ENCODE results near the gene RSPH10B2. TPM values are rescaled to one million over a fixed set of nuclear protein-coding genes. Genes with fewer than 3 reads are reported as not detected.
A peak's percentile ranks its signal among the peaks of the same experiment; 100 is the strongest.
"Not testable (repeated sequence)": the region's sequence is repeated elsewhere in the genome, so short reads cannot be mapped to it uniquely, and the experiment has no call there.

RSPH10B2 gene
- total RNA-seq, 1 experiment from 2014 or later, result 0.37 TPM

DNA sequence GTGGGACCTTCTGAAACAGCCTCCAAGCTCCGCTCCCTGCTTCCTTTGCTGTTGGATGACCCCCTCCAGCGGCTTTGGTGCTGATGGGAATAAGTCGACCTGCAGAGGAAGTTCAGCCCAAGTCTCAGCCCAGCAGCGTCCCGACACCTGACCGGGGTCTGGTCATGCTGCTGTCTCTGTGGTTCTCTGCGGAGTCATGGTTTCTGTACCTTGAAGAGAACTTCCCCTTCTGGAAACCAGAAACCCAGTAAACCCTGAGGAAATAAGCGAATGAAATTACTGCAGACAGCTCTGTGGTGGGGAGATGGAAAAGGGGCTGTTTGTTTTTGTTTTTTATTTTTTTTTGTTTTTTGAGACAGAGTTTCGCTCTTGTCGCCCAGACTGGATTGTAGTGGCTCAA lies 28.9 kb upstream of the RSPH10B2 start:
- Histone ChIP-seq H2AFZ (ENCODE audit: low read depth, low read length, poor library complexity, severe bottlenecking) (no peak overlapping the region), H3K9ac (ENCODE audit: low read length) (no peak overlapping the region), H3K27me3 (ENCODE audit: insufficient read depth, low read length) (no peaks in the 10 kb centered on the region), H4K20me1 (ENCODE audit: insufficient read depth) (no peaks in the 10 kb centered on the region), H3K9me2 (ENCODE audit: insufficient read depth) (no peaks in the 10 kb centered on the region), H3K9me3 (ENCODE audit: control insufficient read depth in 1 of 2, insufficient read depth in 1 of 2, low read depth in 1 of 2, low read length in 2 of 2) (no peaks in the 10 kb centered on the region), H3K4me2 (ENCODE audit: low read length) (no peak overlapping the region), H3K36me3 (ENCODE audit: control insufficient read depth in 1 of 2, insufficient read depth in 2 of 2, low read length in 2 of 2) (no peaks in the 10 kb centered on the region), H3K27ac (ENCODE audit: low read depth, low read length) (no peak overlapping the region), H3K4me3 (replicated peaks in 1 of 2; ENCODE audit: low read depth in 1 of 2, low read length in 2 of 2) (no peak overlapping the region), H3K4me1 (ENCODE audit: control insufficient read depth in 1 of 2, insufficient read depth in 2 of 2, low read length in 2 of 2) (peaks cover 14 to 15% of the 10 kb centered on the region in 2 experiments), H3K79me2 (ENCODE audit: insufficient read depth, low read length) (peaks cover 8% of the 10 kb centered on the region; the same call in 1 of the 2 replicates)
- intact Hi-C loops (cut with micrococcal nuclease), result loop anchor here (5.0 kb wide), 1 partner anchor 132 kb away; no protein-coding TSS in a partner anchor
- ChIA-PET RAD21 (ENCODE audit: low non-redundant PET in 1 of 2, low total read pairs in 2 of 2, uncharacterized antibody in 2 of 2, unreplicated experiment in 2 of 2) (no interaction called here), POLR2A (no interaction called here), CTCF (no interaction called here)
- DNase-seq (ENCODE audit: low read depth, low spot score), result no peak
- BruUV-seq (replicated peaks), result no TSS peak
- no peak for TF ChIP-seq ELF1 (IDR thresholded peaks at IDR 0.05; ENCODE audit: borderline replicate concordance, low read depth)
- no peak for TF ChIP-seq ZFX (IDR thresholded peaks at IDR 0.05)
- no peak for TF ChIP-seq RAD21 (IDR thresholded peaks at IDR 0.05; ENCODE audit: low read depth)
- no peak for TF ChIP-seq POLR2A (IDR thresholded peaks at IDR 0.05; ENCODE audit: borderline replicate concordance, extremely low read depth, insufficient read depth, insufficient read length)
- no peak for TF ChIP-seq CBX3 (IDR thresholded peaks at IDR 0.05; ENCODE audit: low read depth)
- no peak for TF ChIP-seq SIN3A (IDR thresholded peaks at IDR 0.05; ENCODE audit: low read depth)
- no peak for TF ChIP-seq EZH2phosphoT487 (IDR thresholded peaks at IDR 0.05; ENCODE audit: borderline replicate concordance)
- TF ChIP-seq EZH2 (IDR thresholded peaks at IDR 0.05), result no peak
- TF ChIP-seq YY1 (IDR thresholded peaks at IDR 0.05; ENCODE audit: extremely low read depth, insufficient replicate concordance, low read depth, low read length), result no peak
- no peak for TF ChIP-seq SP1 (IDR thresholded peaks at IDR 0.05; ENCODE audit: low read depth)
- TF ChIP-seq, protein P1, sequence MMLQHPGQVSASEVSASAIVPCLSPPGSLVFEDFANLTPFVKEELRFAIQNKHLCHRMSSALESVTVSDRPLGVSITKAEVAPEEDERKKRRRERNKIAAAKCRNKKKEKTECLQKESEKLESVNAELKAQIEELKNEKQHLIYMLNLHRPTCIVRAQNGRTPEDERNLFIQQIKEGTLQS (IDR thresholded peaks at IDR 0.05), result no peak
- TF ChIP-seq, protein P2, sequence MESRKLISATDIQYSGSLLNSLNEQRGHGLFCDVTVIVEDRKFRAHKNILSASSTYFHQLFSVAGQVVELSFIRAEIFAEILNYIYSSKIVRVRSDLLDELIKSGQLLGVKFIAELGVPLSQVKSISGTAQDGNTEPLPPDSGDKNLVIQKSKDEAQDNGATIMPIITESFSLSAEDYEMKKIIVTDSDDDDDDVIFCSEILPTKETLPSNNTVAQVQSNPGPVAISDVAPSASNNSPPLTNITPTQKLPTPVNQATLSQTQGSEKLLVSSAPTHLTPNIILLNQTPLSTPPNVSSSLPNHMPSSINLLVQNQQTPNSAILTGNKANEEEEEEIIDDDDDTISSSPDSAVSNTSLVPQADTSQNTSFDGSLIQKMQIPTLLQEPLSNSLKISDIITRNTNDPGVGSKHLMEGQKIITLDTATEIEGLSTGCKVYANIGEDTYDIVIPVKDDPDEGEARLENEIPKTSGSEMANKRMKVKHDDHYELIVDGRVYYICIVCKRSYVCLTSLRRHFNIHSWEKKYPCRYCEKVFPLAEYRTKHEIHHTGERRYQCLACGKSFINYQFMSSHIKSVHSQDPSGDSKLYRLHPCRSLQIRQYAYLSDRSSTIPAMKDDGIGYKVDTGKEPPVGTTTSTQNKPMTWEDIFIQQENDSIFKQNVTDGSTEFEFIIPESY (IDR thresholded peaks at IDR 0.05; ENCODE audit: extremely low read depth, insufficient replicate concordance, low read length), result no peak
- no peak for TF ChIP-seq CEBPB (IDR thresholded peaks at IDR 0.05; ENCODE audit: low read depth)
- TF ChIP-seq, protein P3, sequence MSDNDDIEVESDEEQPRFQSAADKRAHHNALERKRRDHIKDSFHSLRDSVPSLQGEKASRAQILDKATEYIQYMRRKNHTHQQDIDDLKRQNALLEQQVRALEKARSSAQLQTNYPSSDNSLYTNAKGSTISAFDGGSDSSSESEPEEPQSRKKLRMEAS (IDR thresholded peaks at IDR 0.05), result no peak
- no peak for TF ChIP-seq FOSL1 (IDR thresholded peaks at IDR 0.05; ENCODE audit: low read depth)
- no peak for TF ChIP-seq JUND (IDR thresholded peaks at IDR 0.05)
- TF ChIP-seq, protein P4, sequence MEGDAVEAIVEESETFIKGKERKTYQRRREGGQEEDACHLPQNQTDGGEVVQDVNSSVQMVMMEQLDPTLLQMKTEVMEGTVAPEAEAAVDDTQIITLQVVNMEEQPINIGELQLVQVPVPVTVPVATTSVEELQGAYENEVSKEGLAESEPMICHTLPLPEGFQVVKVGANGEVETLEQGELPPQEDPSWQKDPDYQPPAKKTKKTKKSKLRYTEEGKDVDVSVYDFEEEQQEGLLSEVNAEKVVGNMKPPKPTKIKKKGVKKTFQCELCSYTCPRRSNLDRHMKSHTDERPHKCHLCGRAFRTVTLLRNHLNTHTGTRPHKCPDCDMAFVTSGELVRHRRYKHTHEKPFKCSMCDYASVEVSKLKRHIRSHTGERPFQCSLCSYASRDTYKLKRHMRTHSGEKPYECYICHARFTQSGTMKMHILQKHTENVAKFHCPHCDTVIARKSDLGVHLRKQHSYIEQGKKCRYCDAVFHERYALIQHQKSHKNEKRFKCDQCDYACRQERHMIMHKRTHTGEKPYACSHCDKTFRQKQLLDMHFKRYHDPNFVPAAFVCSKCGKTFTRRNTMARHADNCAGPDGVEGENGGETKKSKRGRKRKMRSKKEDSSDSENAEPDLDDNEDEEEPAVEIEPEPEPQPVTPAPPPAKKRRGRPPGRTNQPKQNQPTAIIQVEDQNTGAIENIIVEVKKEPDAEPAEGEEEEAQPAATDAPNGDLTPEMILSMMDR (IDR thresholded peaks at IDR 0.05 in 2 of 3, conservative IDR thresholded peaks at IDR 0.05 in 1 of 3; ENCODE audit: borderline replicate concordance in 1 of 3, insufficient read depth in 1 of 3, low read depth in 2 of 3, low read length in 2 of 3), result no peak
- no peak for TF ChIP-seq EGR1 (IDR thresholded peaks at IDR 0.05; ENCODE audit: low read depth)
- no peak for TF ChIP-seq SRF (IDR thresholded peaks at IDR 0.05; ENCODE audit: low read depth)
- no peak for TF ChIP-seq POLR2AphosphoS5 (IDR thresholded peaks at IDR 0.05; ENCODE audit: low read depth, low read length)
- ATAC-seq, result no peak

DNA sequence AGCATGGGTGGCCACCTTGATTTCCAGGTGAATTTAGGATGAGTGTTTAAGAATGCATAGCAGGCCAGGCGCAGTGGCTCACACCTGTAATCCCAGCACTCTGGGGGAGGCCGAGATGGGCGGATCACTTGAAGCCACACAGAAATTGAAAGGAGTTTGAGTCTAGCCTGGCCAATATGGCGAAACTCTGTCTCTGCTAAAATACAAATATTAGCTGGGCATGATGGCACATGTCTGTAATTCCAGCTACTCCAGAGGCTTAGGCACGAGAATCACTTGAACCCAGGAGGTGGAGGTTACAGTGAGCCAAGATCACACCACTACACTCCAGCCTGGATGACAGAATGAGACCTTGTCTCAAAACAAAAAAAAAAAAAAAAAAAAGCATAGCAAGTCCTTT lies 27.6 kb upstream of the RSPH10B2 start:
- POLR2A ChIA-PET; H2AFZ ChIP-seq (ENCODE audit: low read depth, low read length, poor library complexity, severe bottlenecking); BruUV-seq (replicated peaks): not testable (repeated sequence)

More for the DNA sequence above, 27.6 kb upstream of the RSPH10B2 start:
- H4K20me1 ChIP-seq (ENCODE audit: insufficient read depth); H3K9me2 ChIP-seq (ENCODE audit: insufficient read depth); ATAC-seq; RAD21 ChIA-PET (ENCODE audit: low non-redundant PET in 1 of 2, low total read pairs in 2 of 2, uncharacterized antibody in 2 of 2, unreplicated experiment in 2 of 2); H3K4me3 ChIP-seq (replicated peaks in 1 of 2; ENCODE audit: low read depth in 1 of 2, low read length in 2 of 2); H3K9ac ChIP-seq (ENCODE audit: low read length); H3K9me3 ChIP-seq (ENCODE audit: control insufficient read depth in 1 of 2, insufficient read depth in 1 of 2, low read depth in 1 of 2, low read length in 2 of 2); CTCF ChIA-PET; DNase-seq (ENCODE audit: low read depth, low spot score); H3K27me3 ChIP-seq (ENCODE audit: insufficient read depth, low read length); H3K36me3 ChIP-seq (ENCODE audit: control insufficient read depth in 1 of 2, insufficient read depth in 2 of 2, low read length in 2 of 2): not testable (repeated sequence)
- Histone ChIP-seq H3K27ac (ENCODE audit: low read depth, low read length) (peak overlapping the region; percentile 1; the same call in 1 of the 2 replicates), H3K4me2 (ENCODE audit: low read length) (peak overlapping the region; percentile 51), H3K4me1 (ENCODE audit: control insufficient read depth in 1 of 2, insufficient read depth in 2 of 2, low read length in 2 of 2) (peaks cover 18 to 21% of the 10 kb centered on the region in 2 experiments), H3K79me2 (ENCODE audit: insufficient read depth, low read length) (peaks cover 21% of the 10 kb centered on the region)
- intact Hi-C loops (cut with micrococcal nuclease), result loop anchor here (5.0 kb wide), 1 partner anchor 131 kb away; no protein-coding TSS in a partner anchor

Measured in HCT116 (cell line).